Dendritic cell treated with granulocyte-macrophage colony-stimulating factor and Interleukin-4, amounts not matched to agents 40 ng/mL and 50 ng/mL, for 4 days (primary cell): ENCODE measurements around the gene PHACTR1.

Experiments
- H3K27ac Mint-ChIP-seq: one replicate; pipeline ENCODE4 v1.8.0; 2022; ENCODE audit warnings: mild to moderate bottlenecking, mixed read lengths
- H3K27me3 Mint-ChIP-seq: one replicate; pipeline ENCODE4 v1.8.0; 2022; ENCODE audit warnings: mild to moderate bottlenecking, mixed read lengths
- H3K36me3 Mint-ChIP-seq: one replicate; pipeline ENCODE4 v1.8.0; 2022; ENCODE audit warnings: low read depth, mixed read lengths
- H3K4me1 Mint-ChIP-seq: one replicate; pipeline ENCODE4 v1.8.0; 2022; ENCODE audit warnings: low read depth, mixed read lengths
- H3K4me3 Mint-ChIP-seq: one replicate; pipeline ENCODE4 v1.8.0; 2022; ENCODE audit warnings: mild to moderate bottlenecking, moderate library complexity, mixed read lengths
- H3K9me3 Mint-ChIP-seq: one replicate; pipeline ENCODE4 v1.8.0; 2022; ENCODE audit warnings: mixed read lengths
- intact Hi-C: fragments of 100-400 bp; cut with micrococcal nuclease; formaldehyde crosslinking; loops from one replicate; pipeline ENCODE4 v1.15.0; 2022

The PHACTR1 gene

GRCh38 chr6:13166916-13167315 lies 450.3 kb downstream of the PHACTR1 start:
- H3K9me3 Mint-ChIP-seq = no peaks in the 10 kb centered on the region
- H3K4me3 Mint-ChIP-seq = no peak overlapping the region
- H3K27ac Mint-ChIP-seq = no peak overlapping the region
- intact Hi-C loops = loop anchor here (10.0 kb wide), 1 partner anchor 252 kb away; no protein-coding TSS in a partner anchor
- H3K4me1 Mint-ChIP-seq = peaks cover 33% of the 10 kb centered on the region
- H3K27me3 Mint-ChIP-seq = peaks cover under 1% of the 10 kb centered on the region
- H3K36me3 Mint-ChIP-seq = no peaks in the 10 kb centered on the region

GRCh38 chr6:13172291-13172690 lies 455.7 kb downstream of the PHACTR1 start:
- Mint-ChIP-seq H3K36me3 (no peaks in the 10 kb centered on the region), H3K27ac (no peak overlapping the region), H3K4me3 (no peak overlapping the region), H3K27me3 (peaks cover 4% of the 10 kb centered on the region), H3K9me3 (no peaks in the 10 kb centered on the region), H3K4me1 (peaks cover 20% of the 10 kb centered on the region)
- intact Hi-C loops = no loop called here

GRCh38 chr6:13175087-13175486 lies 458.5 kb downstream of the PHACTR1 start:
- no peaks in the 10 kb centered on the region for H3K36me3 Mint-ChIP-seq
- peaks cover 4% of the 10 kb centered on the region for H3K27me3 Mint-ChIP-seq
- intact Hi-C loops = no loop called here
- H3K4me3 Mint-ChIP-seq = no peak overlapping the region
- H3K4me1 Mint-ChIP-seq = peaks cover 21% of the 10 kb centered on the region
- H3K9me3 Mint-ChIP-seq = no peaks in the 10 kb centered on the region
- no peak overlapping the region for H3K27ac Mint-ChIP-seq

GRCh38 chr6:13175759-13176158 lies 459.2 kb downstream of the PHACTR1 start:
- intact Hi-C loops = no loop called here
- Mint-ChIP-seq H3K27me3 (peaks cover 4% of the 10 kb centered on the region), H3K27ac (no peak overlapping the region), H3K9me3 (no peaks in the 10 kb centered on the region), H3K4me1 (peaks cover 21% of the 10 kb centered on the region), H3K4me3 (no peak overlapping the region), H3K36me3 (no peaks in the 10 kb centered on the region)

GRCh38 chr6:13177664-13178063 lies 461.1 kb downstream of the PHACTR1 start:
- Mint-ChIP-seq H3K4me3 (no peak overlapping the region), H3K27ac (no peak overlapping the region), H3K9me3 (no peaks in the 10 kb centered on the region), H3K27me3 (peaks cover 4% of the 10 kb centered on the region), H3K4me1 (peaks cover 11% of the 10 kb centered on the region), H3K36me3 (no peaks in the 10 kb centered on the region)
- intact Hi-C loops = no loop called here

- no peak overlapping the region for H3K4me3 Mint-ChIP-seq
- peaks cover 11% of the 10 kb centered on the region for H3K4me1 Mint-ChIP-seq
- H3K9me3 Mint-ChIP-seq = no peaks in the 10 kb centered on the region
- intact Hi-C loops = no loop called here
- no peak overlapping the region for H3K27ac Mint-ChIP-seq
- peaks cover 4% of the 10 kb centered on the region for H3K27me3 Mint-ChIP-seq
- no peaks in the 10 kb centered on the region for H3K36me3 Mint-ChIP-seq
These were observed 461.5 kb downstream of the PHACTR1 start for GRCh38 chr6:13178107-13178506.

GRCh38 chr6:13180538-13180937 lies 464.0 kb downstream of the PHACTR1 start:
- intact Hi-C loops = no loop called here
- H3K9me3 Mint-ChIP-seq = no peaks in the 10 kb centered on the region
- no peak overlapping the region for H3K27ac Mint-ChIP-seq
- H3K4me1 Mint-ChIP-seq = peaks cover 11% of the 10 kb centered on the region
- H3K27me3 Mint-ChIP-seq = peaks cover 4% of the 10 kb centered on the region
- H3K4me3 Mint-ChIP-seq = no peak overlapping the region
- H3K36me3 Mint-ChIP-seq = peaks cover 8% of the 10 kb centered on the region

GRCh38 chr6:13181393-13181792 lies 464.8 kb downstream of the PHACTR1 start:
- Mint-ChIP-seq H3K27ac (no peak overlapping the region), H3K4me3 (no peak overlapping the region), H3K27me3 (no peaks in the 10 kb centered on the region), H3K9me3 (no peaks in the 10 kb centered on the region), H3K4me1 (peaks cover 11% of the 10 kb centered on the region), H3K36me3 (peaks cover 8% of the 10 kb centered on the region)
- intact Hi-C loops = no loop called here

GRCh38 chr6:13183415-13184088 lies 467.0 kb downstream of the PHACTR1 start:
- intact Hi-C loops = no loop called here
- H3K4me3 Mint-ChIP-seq = no peak overlapping the region
- H3K36me3 Mint-ChIP-seq = peaks cover 8% of the 10 kb centered on the region
- H3K27ac Mint-ChIP-seq = no peak overlapping the region
- H3K9me3 Mint-ChIP-seq = no peaks in the 10 kb centered on the region
- peaks cover 3% of the 10 kb centered on the region for H3K4me1 Mint-ChIP-seq
- no peaks in the 10 kb centered on the region for H3K27me3 Mint-ChIP-seq

- Mint-ChIP-seq H3K9me3 (no peaks in the 10 kb centered on the region), H3K4me1 (no peaks in the 10 kb centered on the region), H3K27me3 (no peaks in the 10 kb centered on the region), H3K27ac (no peak overlapping the region), H3K4me3 (no peak overlapping the region), H3K36me3 (peaks cover 8% of the 10 kb centered on the region)
- intact Hi-C loops = no loop called here
These were observed 467.5 kb downstream of the PHACTR1 start for GRCh38 chr6:13184089-13184468.

- H3K27me3 Mint-ChIP-seq = no peaks in the 10 kb centered on the region
- H3K4me1 Mint-ChIP-seq = no peaks in the 10 kb centered on the region
- no peak overlapping the region for H3K4me3 Mint-ChIP-seq
- no peaks in the 10 kb centered on the region for H3K9me3 Mint-ChIP-seq
- peaks cover 8% of the 10 kb centered on the region for H3K36me3 Mint-ChIP-seq
- no peak overlapping the region for H3K27ac Mint-ChIP-seq
- intact Hi-C loops = no loop called here
These were observed 468.0 kb downstream of the PHACTR1 start for GRCh38 chr6:13184547-13184946.

GRCh38 chr6:13186861-13187260 lies 470.3 kb downstream of the PHACTR1 start:
- no peaks in the 10 kb centered on the region for H3K9me3 Mint-ChIP-seq
- no peaks in the 10 kb centered on the region for H3K4me1 Mint-ChIP-seq
- no peak overlapping the region for H3K4me3 Mint-ChIP-seq
- H3K27ac Mint-ChIP-seq = no peak overlapping the region
- H3K36me3 Mint-ChIP-seq = peaks cover 8% of the 10 kb centered on the region
- H3K27me3 Mint-ChIP-seq = no peaks in the 10 kb centered on the region
- intact Hi-C loops = no loop called here

GRCh38 chr6:13187692-13188091 lies 471.1 kb downstream of the PHACTR1 start:
- peaks cover 8% of the 10 kb centered on the region for H3K36me3 Mint-ChIP-seq
- H3K4me3 Mint-ChIP-seq = no peak overlapping the region
- no peaks in the 10 kb centered on the region for H3K4me1 Mint-ChIP-seq
- no peak overlapping the region for H3K27ac Mint-ChIP-seq
- H3K27me3 Mint-ChIP-seq = no peaks in the 10 kb centered on the region
- H3K9me3 Mint-ChIP-seq = no peaks in the 10 kb centered on the region
- intact Hi-C loops = no loop called here

- no peaks in the 10 kb centered on the region for H3K9me3 Mint-ChIP-seq
- H3K36me3 Mint-ChIP-seq = peaks cover 8% of the 10 kb centered on the region
- H3K4me1 Mint-ChIP-seq = no peaks in the 10 kb centered on the region
- no peaks in the 10 kb centered on the region for H3K27me3 Mint-ChIP-seq
- H3K27ac Mint-ChIP-seq = no peak overlapping the region
- H3K4me3 Mint-ChIP-seq = no peak overlapping the region
- intact Hi-C loops = no loop called here
These were observed 471.7 kb downstream of the PHACTR1 start for GRCh38 chr6:13188306-13188705.

GRCh38 chr6:13189710-13190109 lies 473.1 kb downstream of the PHACTR1 start:
- Mint-ChIP-seq H3K27me3 (no peaks in the 10 kb centered on the region), H3K4me1 (no peaks in the 10 kb centered on the region)
- intact Hi-C loops = loop anchor here (10.0 kb wide), 1 partner anchor 385 kb away; the partner anchor contains the start of gene SIRT5

More at GRCh38 chr6:13189710-13190109, 473.1 kb downstream of the PHACTR1 start:
- H3K9me3 Mint-ChIP-seq = no peaks in the 10 kb centered on the region
- no peak overlapping the region for H3K27ac Mint-ChIP-seq
- H3K36me3 Mint-ChIP-seq = peaks cover 3% of the 10 kb centered on the region
- no peak overlapping the region for H3K4me3 Mint-ChIP-seq
